SK-N-SH (cell line): ENCODE measurements around the gene KRTAP10-2. TPM values are rescaled to one million over a fixed set of nuclear protein-coding genes. Genes with fewer than 3 reads are reported as not detected.

Experiments used
- CTCF ChIA-PET: fragments of 300-600, 350-600 bp; formaldehyde crosslinking; extraction: SDS; loops from one replicate; lab custom pipeline; 2021; lab: Yijun Ruan, JAX
- POLR2A ChIA-PET: fragments of 350-600 bp; sonication (Branson Sonifier 250); formaldehyde crosslinking; extraction: SDS; loops from one replicate; lab custom pipeline; 2020; ENCODE audit warnings: antibody characterized with exemption, inconsistent platforms; lab: Yijun Ruan, JAX
- DNase-seq: peaks from one replicate; pipeline ENCODE4 v3.0.0; 2012
- H2AFZ ChIP-seq: fragments of 200-600 bp; sonication (generic); 2 replicates; pipeline ENCODE4 v1.8.1; 2016; ENCODE audit warnings: antibody characterized with exemption, mild to moderate bottlenecking, low read depth
- H3F3A ChIP-seq: fragments of 200-600 bp; sonication (generic); replicated peaks from 2 replicates; pipeline ENCODE3; 2016; ENCODE audit warnings: antibody characterized with exemption, mild to moderate bottlenecking; ENCODE audit not compliant: insufficient read depth
- H3K27ac ChIP-seq, 2 experiments: fragments of 200-500 bp in 1 of 2; fragments of 200-600 bp in 1 of 2; sonication (Bioruptor generic) in 1 of 2; sonication (generic), shearing (Covaris generic) in 1 of 2; 2 replicates each; pipeline versions ENCODE4 v1.5.1 to v1.6.1; 2014 to 2016; ENCODE audit warnings: low read depth in 2 of 2, inconsistent platforms in 1 of 2, low read length in 1 of 2, mild to moderate bottlenecking in 1 of 2, mixed read lengths in 1 of 2
- H3K27me3 ChIP-seq: fragments of 200-600 bp; sonication (generic), shearing (Covaris generic); 2 replicates; pipeline ENCODE4 v1.6.1; 2016; ENCODE audit warnings: mixed run types; ENCODE audit not compliant: insufficient read depth
- H3K36me3 ChIP-seq, 2 experiments: fragments of 200-500 bp in 1 of 2; fragments of 200-600 bp in 1 of 2; sonication (Bioruptor generic) in 1 of 2; sonication (generic) in 1 of 2; replicated peaks in 1 of 2; 2 replicates each; pipeline versions ENCODE3 to v1.5.1; 2014 to 2016; ENCODE audit warnings: low read length in 1 of 2, mild to moderate bottlenecking in 1 of 2; ENCODE audit not compliant: insufficient read depth in 2 of 2, control insufficient read depth in 1 of 2
- H3K4me1 ChIP-seq, 2 experiments: fragments of 200-500 bp in 1 of 2; fragments of 200-600 bp in 1 of 2; sonication (Bioruptor generic) in 1 of 2; sonication (generic), shearing (Covaris generic) in 1 of 2; 2 replicates each; pipeline versions ENCODE4 v1.5.1 to v1.6.1; 2014 to 2016; ENCODE audit warnings: low read depth in 1 of 2, low read length in 1 of 2, mixed run types in 1 of 2; ENCODE audit not compliant: insufficient read depth in 2 of 2, control insufficient read depth in 1 of 2
- H3K4me2 ChIP-seq: fragments of 200-600 bp; sonication (generic), shearing (Covaris generic); 2 replicates; pipeline ENCODE4 v1.6.1; 2017; ENCODE audit warnings: mixed run types
- H3K4me3 ChIP-seq, 2 experiments: fragments of 200-500 bp in 1 of 2; fragments of 200-600 bp in 1 of 2; sonication (Bioruptor generic) in 1 of 2; sonication (generic), shearing (Covaris generic) in 1 of 2; 2 replicates each; pipeline versions ENCODE4 v1.5.1 to v1.8.1; 2014 to 2016; ENCODE audit warnings: low read depth in 2 of 2, inconsistent platforms in 1 of 2, low read length in 1 of 2, mild to moderate bottlenecking in 1 of 2, mixed read lengths in 1 of 2, moderate library complexity in 1 of 2
- H3K79me2 ChIP-seq: fragments of 200-600 bp; sonication (generic); 2 replicates; pipeline ENCODE4 v1.8.1; 2017; ENCODE audit warnings: mild to moderate bottlenecking; ENCODE audit not compliant: insufficient read depth
- H3K9ac ChIP-seq: fragments of 200-600 bp; sonication (generic); 2 replicates; pipeline ENCODE4 v1.6.1; 2017; ENCODE audit warnings: mixed run types
- H3K9me2 ChIP-seq: fragments of 200-600 bp; sonication (generic); 2 replicates; pipeline ENCODE4 v1.6.1; 2017; ENCODE audit warnings: mixed run types
- H3K9me3 ChIP-seq: fragments of 200-600 bp; sonication (generic); 2 replicates; pipeline ENCODE4 v1.6.1; 2017; ENCODE audit warnings: mixed run types, mild to moderate bottlenecking, moderate library complexity
- H4K20me1 ChIP-seq: fragments of 200-600 bp; sonication (generic); 2 replicates; pipeline ENCODE4 v1.6.1; 2017; ENCODE audit warnings: mild to moderate bottlenecking, mixed run types; ENCODE audit not compliant: insufficient read depth
- ELF1 ChIP-seq: IDR thresholded peaks from 2 replicates; pipeline ENCODE4 v1.4.0; 2012
- EP300 ChIP-seq, 2 experiments: IDR thresholded peaks; 2 replicates each; pipeline versions ENCODE4 v1.4.0 to v1.6.1; 2012; ENCODE audit warnings: borderline replicate concordance in 1 of 2, low read depth in 1 of 2, low read length in 1 of 2
- FOSL2 ChIP-seq: IDR thresholded peaks from 2 replicates; pipeline ENCODE4 v1.4.0; 2012; ENCODE audit warnings: low read depth, mild to moderate bottlenecking, moderate library complexity, borderline replicate concordance
- GABPA ChIP-seq: IDR thresholded peaks from 2 replicates; pipeline ENCODE4 v1.4.0; 2012; ENCODE audit warnings: low read depth, mild to moderate bottlenecking
- GATA2 ChIP-seq: sonication (generic); formaldehyde crosslinking; IDR thresholded peaks from 2 replicates; pipeline ENCODE4 v1.5.0; 2020; ENCODE audit warnings: mild to moderate bottlenecking, missing genetic modification reagents
- IRF3 ChIP-seq: fragments of 150-350 bp; IDR thresholded peaks from 2 replicates; pipeline ENCODE4 v1.6.1; 2016; ENCODE audit warnings: mild to moderate bottlenecking, low read depth, low read length
- MAX ChIP-seq: IDR thresholded peaks from 2 replicates; pipeline ENCODE4 v1.4.0; 2012; ENCODE audit warnings: low read depth
- MEF2A ChIP-seq: IDR thresholded peaks from 2 replicates; pipeline ENCODE4 v1.4.0; 2012; ENCODE audit warnings: low read depth, borderline replicate concordance
- NFIC ChIP-seq: IDR thresholded peaks from 2 replicates; pipeline ENCODE4 v1.4.0; 2012; ENCODE audit warnings: borderline replicate concordance
- NRF1 ChIP-seq: IDR thresholded peaks from 2 replicates; pipeline ENCODE4 v1.6.1; 2012; ENCODE audit warnings: low read depth, mild to moderate bottlenecking, low read length
- REST ChIP-seq: IDR thresholded peaks from 2 replicates; pipeline ENCODE4 v1.6.1; 2012; ENCODE audit warnings: mild to moderate bottlenecking, low read depth, low read length, moderate library complexity
- RXRA ChIP-seq: IDR thresholded peaks from 2 replicates; pipeline ENCODE4 v1.4.0; 2012; ENCODE audit warnings: low read depth, mild to moderate bottlenecking, borderline replicate concordance
- SIN3A ChIP-seq: IDR thresholded peaks from 2 replicates; pipeline ENCODE4 v1.6.1; 2012; ENCODE audit warnings: low read depth, mild to moderate bottlenecking, low read length, moderate library complexity, borderline replicate concordance
- TAF1 ChIP-seq: IDR thresholded peaks from 2 replicates; pipeline ENCODE4 v1.6.1; 2012; ENCODE audit warnings: low read depth, mild to moderate bottlenecking, low read length, moderate library complexity, borderline replicate concordance
- TCF12 ChIP-seq: IDR thresholded peaks from 2 replicates; pipeline ENCODE4 v1.4.0; 2012
- TEAD4 ChIP-seq: IDR thresholded peaks from 2 replicates; pipeline ENCODE4 v1.4.0; 2012; ENCODE audit warnings: mild to moderate bottlenecking, borderline replicate concordance; ENCODE audit not compliant: insufficient read depth
- USF1 ChIP-seq: IDR thresholded peaks from 2 replicates; pipeline ENCODE4 v1.4.0; 2012; ENCODE audit warnings: low read depth, borderline replicate concordance
- WGBS: methylation state at CpG from one replicate; pipeline ENCODE4 v1.1.6; 2017; ENCODE audit warnings: low lambda C conversion rate; 5-methylcytosine and 5-hydroxymethylcytosine counted together
- polyA plus RNA-seq, 3 experiments: library from polyadenylated mRNA; depleted of rRNA; stranded (reverse); fragments of >200 nt; gene quantifications; 2 replicates each; pipeline ENCODE4 v1.2.3, GENCODE V29; 2012

The KRTAP10-2 gene
- polyA plus RNA-seq, 1 of the 3 experiments (the other 2 are of a cell fraction), result not detected

GRCh38 chr21:44567481-44568171, 16.3 kb upstream of the KRTAP10-2 start:
- ChIA-PET CTCF (no interaction called here), POLR2A (no interaction called here)
- H3K27ac ChIP-seq, result no peak overlapping the region
- H2AFZ ChIP-seq, result no peak overlapping the region
- H3K36me3 ChIP-seq, result no peaks in the 10 kb centered on the region
- no peaks in the 10 kb centered on the region for H3F3A ChIP-seq
- DNase-seq, result no peak
- H3K9me2 ChIP-seq, result no peaks in the 10 kb centered on the region
- no peaks in the 10 kb centered on the region for H4K20me1 ChIP-seq
- WGBS, result 45% methylated on average over 17 of the region's 18 CpGs
- H3K9me3 ChIP-seq, result no peaks in the 10 kb centered on the region
- H3K4me3 ChIP-seq, result no peak overlapping the region
- H3K4me1 ChIP-seq, result no peaks in the 10 kb centered on the region
- H3K79me2 ChIP-seq, result no peaks in the 10 kb centered on the region
- H3K4me2 ChIP-seq, result no peak overlapping the region
- no peak overlapping the region for H3K9ac ChIP-seq
- peaks cover 32% of the 10 kb centered on the region; the same call in 1 of the 2 replicates for H3K27me3 ChIP-seq
- TF ChIP-seq ELF1 (no peak), MEF2A (no peak), FOSL2 (no peak), USF1 (no peak), SIN3A (no peak), EP300 (IDR thresholded peaks at IDR 0.05; ENCODE audit: borderline replicate concordance in 1 of 2, low read depth in 1 of 2, low read length in 1 of 2) (no peak), REST (no peak), RXRA (no peak), TAF1 (no peak), NFIC (no peak), NRF1 (no peak), MAX (no peak), GATA2 (CRISPR knock-in tag) (no peak), TEAD4 (no peak), TCF12 (no peak), GABPA (no peak), IRF3 (no peak)
